HG02852 (cell line): Measurements from ENCODE around the gene FBF1.
A peak's percentile ranks its signal among the peaks of the same experiment; 100 is the strongest.
"Not testable (repeated sequence)": the region's sequence is repeated elsewhere in the genome, so short reads cannot be mapped to it uniquely, and the experiment has no call there.

Source experiments
- ATAC-seq: cut with Tn5 transposase; IDR thresholded peaks from one replicate; pipeline ENCODE4 v1.9.1; 2021; ENCODE audit warnings: mild to moderate bottlenecking, moderate library complexity; ENCODE audit not compliant: unreplicated experiment

Gene FBF1

GRCh38 chr17:75940727-75941441 lies at the start of gene FBF1:
TSS of gene FBF1 (minus strand) at chr17:75941042. CDS start at chr17:75938149, 2,893 bp downstream.
- ATAC-seq: peak; percentile 95

DNA sequence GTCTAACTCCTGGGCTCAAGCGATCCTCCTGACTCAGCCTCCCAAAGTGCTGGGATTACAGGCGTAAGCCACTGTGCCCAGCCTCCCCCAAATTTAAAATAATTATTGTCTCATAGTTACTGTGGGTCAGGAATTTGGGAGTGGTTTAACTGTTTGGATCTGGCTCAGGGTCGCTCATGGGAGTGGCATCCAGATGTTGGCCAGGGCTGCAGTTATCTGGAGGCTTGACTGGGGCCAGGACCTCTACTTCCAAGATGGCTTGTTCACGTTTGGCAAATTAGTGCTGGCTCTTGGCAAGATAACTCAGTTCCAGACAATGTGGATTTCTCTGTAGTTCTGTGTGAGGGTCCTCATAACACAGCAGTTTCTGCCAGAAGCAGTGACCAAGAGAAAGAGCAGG lies 46.2 kb upstream of the FBF1 start:
- ATAC-seq: no peak

DNA sequence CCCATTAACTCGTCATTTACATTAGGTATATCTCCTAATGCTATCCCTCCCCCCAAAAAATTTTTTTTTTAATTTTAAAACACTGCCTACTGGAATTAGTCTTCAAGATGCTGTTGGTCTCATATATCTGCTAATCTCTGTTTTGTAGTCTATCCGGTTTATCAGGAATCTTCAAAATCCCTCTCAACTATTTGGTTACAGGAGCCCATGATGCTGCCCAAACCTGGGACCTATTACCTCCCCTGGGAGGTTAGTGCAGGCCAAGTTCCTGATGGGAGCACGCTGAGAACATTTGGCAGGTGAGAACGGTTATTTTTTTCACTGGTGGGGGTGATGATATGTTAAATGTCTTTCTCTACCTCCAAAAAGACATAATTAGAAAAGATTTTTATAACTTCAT lies 45.1 kb upstream of the FBF1 start:
- no peak for ATAC-seq

DNA sequence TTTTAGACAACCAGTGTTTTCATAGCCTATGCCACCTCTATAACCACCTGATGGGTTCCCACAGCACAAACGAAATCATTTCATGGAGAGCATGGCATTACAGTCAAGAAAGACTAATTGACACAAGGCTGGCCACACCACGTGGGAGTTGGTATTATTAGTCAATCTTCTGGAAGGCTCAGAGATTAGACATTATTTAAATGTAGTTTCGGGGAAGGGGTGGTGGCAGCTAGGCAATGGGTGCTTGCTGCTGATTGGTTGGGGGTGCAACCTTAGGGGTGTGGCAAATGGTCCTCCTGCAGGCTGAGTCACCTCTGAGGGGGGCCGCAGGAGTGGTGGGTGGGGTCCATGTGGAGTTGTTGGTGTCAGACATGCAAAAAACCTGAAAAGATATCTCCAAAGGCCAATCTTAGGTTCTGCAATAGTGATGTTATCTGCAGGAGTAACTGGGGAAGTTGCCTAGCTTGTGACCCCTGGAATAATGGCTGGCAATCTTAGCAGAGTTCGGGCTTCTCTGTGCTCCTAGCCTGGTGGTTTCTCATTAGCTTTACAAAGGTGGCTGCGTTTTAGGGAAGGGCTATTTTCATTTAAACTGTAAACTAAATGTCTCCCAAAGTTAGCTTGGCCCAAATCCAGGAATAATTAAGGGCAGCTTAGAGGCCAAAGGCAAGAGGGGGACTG lies 42.8 kb upstream of the FBF1 start:
- ATAC-seq: no peak

- ATAC-seq: no peak
Observed at GRCh38 chr17:75981019-75981615, 40.3 kb upstream of the FBF1 start.

- no peak for ATAC-seq
Observed at GRCh38 chr17:75980188-75981018, 39.6 kb upstream of the FBF1 start.

DNA sequence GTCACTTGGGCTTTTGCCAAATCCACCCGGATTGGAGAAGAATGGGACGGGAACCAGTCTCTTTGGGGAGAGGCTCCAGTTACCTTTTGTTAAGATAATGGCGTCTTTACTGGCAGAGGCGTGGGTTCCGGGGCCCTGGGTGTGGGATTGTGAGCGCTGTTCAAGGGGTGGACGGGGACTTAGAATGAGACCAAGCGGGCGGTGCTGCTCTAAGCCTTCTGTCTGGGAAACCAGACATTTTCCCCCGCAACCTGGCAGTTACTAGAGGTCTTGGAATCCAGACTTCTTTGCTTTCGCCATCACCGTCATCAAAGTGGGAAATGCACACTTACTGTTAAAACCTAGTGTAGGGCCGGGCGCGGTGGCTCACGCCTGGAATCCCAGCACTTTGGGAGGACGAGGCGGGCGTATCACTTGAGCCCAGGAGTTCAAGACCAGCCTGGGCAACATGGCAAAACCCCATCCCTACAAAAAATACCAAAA lies 38.9 kb upstream of the FBF1 start:
- peak; percentile 26 for ATAC-seq

- peak; percentile 82 for ATAC-seq
Observed at GRCh38 chr17:75978938-75979704, 38.3 kb upstream of the FBF1 start, which contains the start of the genes ACOX1 and TEN1. TSS of gene ACOX1 (minus strand) at chr17:75979166. CDS start at chr17:75979073, 93 bp downstream. TSS of gene TEN1 (plus strand) at chr17:75979240. CDS start at chr17:75986193, 6,953 bp downstream.

- no peak for ATAC-seq
Observed at GRCh38 chr17:75976175-75976848, 35.5 kb upstream of the FBF1 start.

DNA sequence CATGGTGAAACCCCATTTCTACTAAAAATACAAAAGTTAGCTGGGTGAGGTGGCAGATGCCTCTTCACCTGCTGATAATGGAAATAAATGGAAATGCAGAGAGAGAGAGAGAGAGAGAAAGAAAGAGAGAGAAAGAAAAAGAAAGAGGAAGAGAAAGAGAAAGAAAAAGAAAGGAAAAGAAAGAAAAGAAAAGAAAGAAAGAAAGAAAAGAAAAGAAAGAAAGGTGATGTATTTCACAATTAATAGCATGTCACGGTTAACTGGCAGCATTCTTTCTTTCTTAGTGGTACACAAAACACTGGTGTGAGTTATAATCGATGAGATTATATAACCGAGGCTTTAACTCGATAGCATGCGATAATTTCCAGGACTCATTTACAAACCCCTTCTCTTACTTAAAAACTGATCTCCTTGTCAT lies 34.9 kb upstream of the FBF1 start:
- ATAC-seq: no peak

GRCh38 chr17:75975187-75975586 lies 34.3 kb upstream of the FBF1 start:
- not testable (repeated sequence) for ATAC-seq

- no peak for ATAC-seq
Observed at GRCh38 chr17:75970626-75971025, 29.8 kb upstream of the FBF1 start.

GRCh38 chr17:75970011-75970523 lies 29.2 kb upstream of the FBF1 start:
- ATAC-seq: no peak

- not testable (repeated sequence) for ATAC-seq
Observed at GRCh38 chr17:75969044-75969443, 28.2 kb upstream of the FBF1 start.

DNA sequence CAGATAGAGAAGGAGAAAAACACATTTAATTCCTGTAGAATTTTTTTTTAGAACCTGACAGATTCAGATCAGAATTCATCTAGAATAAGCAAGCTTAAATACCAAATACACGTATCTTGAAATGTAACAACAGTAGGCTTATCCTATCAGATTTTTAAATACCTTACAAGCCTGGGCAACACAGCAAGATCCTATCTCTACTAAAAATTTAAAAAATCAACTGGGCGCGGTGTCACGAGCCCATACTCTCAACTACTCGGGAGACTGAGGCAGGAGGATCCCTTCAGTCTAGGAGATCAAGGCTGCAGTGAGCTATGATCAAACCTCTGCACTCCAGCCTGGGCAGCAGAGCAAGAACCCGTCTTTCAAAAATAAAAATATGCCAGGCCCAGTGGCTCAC lies 24.6 kb upstream of the FBF1 start:
- no peak for ATAC-seq

DNA sequence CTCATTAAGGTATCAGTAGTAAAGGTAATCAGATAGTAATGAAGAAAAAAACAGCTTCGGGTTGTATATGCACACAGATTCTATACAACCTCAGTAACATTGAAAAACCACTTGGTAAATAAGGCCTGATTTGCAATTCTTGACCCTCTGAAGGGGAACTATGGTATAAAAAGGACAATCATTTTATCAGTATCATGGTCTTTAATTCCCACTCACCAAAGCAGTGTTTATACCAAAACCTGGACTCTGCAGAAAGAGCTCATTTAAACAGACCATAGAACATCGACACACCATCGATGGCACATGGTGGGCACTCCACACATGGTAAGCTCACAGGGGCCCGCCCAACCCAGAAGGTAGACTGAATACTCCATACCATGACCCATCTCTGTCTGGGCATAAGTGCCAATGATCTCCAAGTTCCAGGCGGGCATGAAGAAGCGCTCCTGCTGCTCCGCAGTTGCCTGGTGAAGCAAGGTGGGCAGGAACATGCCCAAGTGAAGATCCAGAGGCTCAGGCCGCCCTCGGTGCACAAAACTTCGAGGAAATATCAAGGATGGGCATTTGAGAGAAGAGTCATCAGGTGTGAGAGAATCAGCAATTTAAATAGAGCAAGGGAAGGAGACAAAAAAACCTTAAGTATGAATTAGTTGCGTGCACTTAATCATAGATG lies 19.1 kb upstream of the FBF1 start:
- ATAC-seq: no peak

- ATAC-seq: no peak
Observed at GRCh38 chr17:75959051-75959838, 18.4 kb upstream of the FBF1 start.
